Fibroblast of mammary gland (primary cell): ENCODE measurements around the gene TAGLN.
A peak's percentile ranks its signal among the peaks of the same experiment; 100 is the strongest.

Experiments
- DNase-seq: peaks from one replicate; pipeline ENCODE4 v3.0.0-alpha.2; 2010; ENCODE audit warnings: low read depth
- H3K4me3 ChIP-seq: 2 replicates; pipeline ENCODE4 v1.5.1; 2011; ENCODE audit warnings: low read depth, mild to moderate bottlenecking, low read length, moderate library complexity; ENCODE audit not compliant: control insufficient read depth
- CTCF ChIP-seq: conservative IDR thresholded peaks from 2 replicates; pipeline ENCODE4 v1.5.1; 2011; ENCODE audit warnings: low read depth, low read length, inconsistent platforms; ENCODE audit not compliant: control insufficient read depth, insufficient read depth

TAGLN gene

GRCh38 chr11:117195761-117196160, 3.4 kb upstream of the TAGLN start:
- no peak overlapping the region for H3K4me3 ChIP-seq
- TF ChIP-seq CTCF = no peak
- no peak for DNase-seq

DNA sequence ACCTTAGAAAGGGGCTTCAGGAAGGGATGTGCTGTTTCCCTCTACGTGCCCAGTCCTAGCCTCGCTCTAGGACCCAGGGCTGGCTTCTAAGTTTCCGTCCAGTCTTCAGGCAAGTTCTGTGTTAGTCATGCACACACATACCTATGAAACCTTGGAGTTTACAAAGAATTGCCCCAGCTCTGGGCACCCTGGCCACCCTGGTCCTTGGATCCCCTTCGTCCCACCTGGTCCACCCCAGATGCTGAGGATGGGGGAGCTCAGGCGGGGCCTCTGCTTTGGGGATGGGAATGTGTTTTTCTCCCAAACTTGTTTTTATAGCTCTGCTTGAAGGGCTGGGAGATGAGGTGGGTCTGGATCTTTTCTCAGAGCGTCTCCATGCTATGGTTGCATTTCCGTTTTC, 2.2 kb upstream of the TAGLN start:
- H3K4me3 ChIP-seq = no peak overlapping the region
- no peak for DNase-seq
- no peak for TF ChIP-seq CTCF

DNA sequence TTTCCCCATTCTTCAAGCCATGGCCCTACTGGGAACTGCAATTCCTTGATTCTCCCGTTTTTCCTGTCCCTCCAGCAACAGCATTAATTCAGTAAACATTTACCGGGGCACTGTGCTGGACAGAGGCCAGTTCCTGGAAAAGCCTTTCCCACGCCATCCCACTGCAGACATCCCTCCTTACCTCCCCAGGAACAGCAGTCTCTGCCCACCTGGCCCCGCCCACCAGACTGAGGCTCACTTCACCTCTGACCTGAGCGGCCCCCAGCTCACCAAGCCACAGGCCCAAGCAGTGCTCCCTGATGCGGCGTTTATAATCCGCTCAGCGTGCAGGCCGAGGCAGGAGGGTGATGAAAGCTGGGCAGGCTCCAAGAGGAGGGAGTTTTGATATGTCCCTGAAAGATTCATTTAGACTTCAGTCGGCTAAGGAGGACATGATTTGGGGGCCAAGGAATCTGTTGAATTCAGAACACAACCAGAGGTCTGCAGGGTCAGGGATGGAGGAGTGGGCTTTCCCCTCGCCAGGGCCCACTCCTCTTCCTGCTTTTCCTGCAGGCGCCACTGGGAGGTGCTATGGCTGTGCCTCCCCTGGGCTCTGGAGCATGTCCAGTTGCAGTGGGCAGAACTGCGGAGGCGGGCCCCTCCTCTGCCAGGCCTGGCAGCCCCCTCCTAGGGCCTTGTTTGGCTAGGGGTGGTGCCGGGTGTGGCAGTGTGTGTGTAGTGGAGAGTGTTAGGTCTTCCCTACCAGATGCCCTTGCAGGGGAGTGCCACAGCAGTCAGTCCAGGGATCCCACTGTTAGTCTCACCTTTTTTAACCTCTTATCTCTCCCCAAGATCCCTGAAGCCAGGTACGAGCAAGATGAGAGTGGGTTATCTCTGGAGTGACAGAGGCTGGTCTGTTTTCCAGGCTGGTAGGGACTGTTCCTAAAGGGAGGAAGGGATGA, 1.4 kb upstream of the TAGLN start:
- DNase-seq = no peak
- peak; percentile 47 for TF ChIP-seq CTCF
- H3K4me3 ChIP-seq = no peak overlapping the region

DNA sequence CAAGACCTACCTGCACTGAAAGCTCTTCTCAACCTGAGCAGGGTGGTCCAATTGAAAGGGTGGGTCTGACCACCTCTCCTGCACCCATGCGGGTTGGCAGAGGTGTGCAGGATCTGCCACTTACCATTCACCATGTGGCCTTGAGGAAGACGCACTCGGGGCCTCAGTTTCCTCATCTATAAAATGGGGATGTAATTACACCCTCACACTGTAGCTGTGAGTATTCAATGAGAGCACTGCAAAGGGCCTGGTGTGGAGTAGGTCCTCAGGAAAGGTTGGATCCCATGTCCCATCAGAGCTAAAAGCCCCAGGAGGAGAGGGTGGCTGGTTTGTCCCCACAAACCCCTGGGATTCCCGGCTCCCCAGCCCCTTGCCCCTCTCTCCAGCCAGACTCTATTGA, 557 bp upstream of the TAGLN start:
- TF ChIP-seq CTCF = no peak
- no peak for DNase-seq
- H3K4me3 ChIP-seq = peak overlapping the region; percentile 50

GRCh38 chr11:117199916-117200812, 994 bp downstream of the TAGLN start:
- no peak for TF ChIP-seq CTCF
- peak overlapping the region; percentile 50 for H3K4me3 ChIP-seq
- DNase-seq = no peak

- no peak for TF ChIP-seq CTCF
Measured at GRCh38 chr11:117200813-117201657, 1.9 kb downstream of the TAGLN start.

More at GRCh38 chr11:117200813-117201657, 1.9 kb downstream of the TAGLN start:
- DNase-seq = peak; percentile 24
- H3K4me3 ChIP-seq = peak overlapping the region; percentile 50
